Gastroesophageal sphincter (tissue), 3 donors: ENCODE measurements around the gene ID2.

Source experiments
- CTCF ChIP-seq, 4 experiments: fragments of 200-600 bp in 2 of 4; fragments of 450-650 bp in 2 of 4; sonication (generic) in 1 of 4; IDR thresholded peaks; one replicate each; pipeline ENCODE4 v1.5.1; 2017 to 2019; ENCODE audit warnings: antibody characterized with exemption in 4 of 4, mild to moderate bottlenecking in 2 of 4, moderate library complexity in 2 of 4
- POLR2AphosphoS5 ChIP-seq: sonication (generic); formaldehyde crosslinking; IDR thresholded peaks from one replicate; pipeline ENCODE4 v1.6.1; 2017; ENCODE audit warnings: antibody characterized with exemption

- TF ChIP-seq CTCF (IDR thresholded peaks at IDR 0.05) (no peak), POLR2AphosphoS5 (no peak)
Observed at GRCh38 chr2:8654041-8654440, 27.8 kb upstream of the ID2 start.
